GDM1 (cell line): Measurements from ENCODE around the gene KEAP1.
"Not testable (repeated sequence)": the region's sequence is repeated elsewhere in the genome, so short reads cannot be mapped to it uniquely, and the experiment has no call there.

Source experiments
- DNase-seq: peaks from one replicate; lab custom pipeline; 2025; lab: John Stamatoyannopoulos, UW

Gene KEAP1

GRCh38 chr19:10497371-10497770 is 5.8 kb downstream of the KEAP1 start:
- DNase-seq: no peak

GRCh38 chr19:10491472-10492047 is 11.6 kb downstream of the KEAP1 start:
- no peak for DNase-seq

GRCh38 chr19:10486551-10486950 is 16.6 kb downstream of the KEAP1 start:
- DNase-seq: no peak

- DNase-seq: no peak
Measured at GRCh38 chr19:10478903-10479384, 24.2 kb downstream of the KEAP1 start.

GRCh38 chr19:10478476-10478875 is 24.7 kb downstream of the KEAP1 start:
- no peak for DNase-seq

GRCh38 chr19:10474962-10475451 is 28.1 kb downstream of the KEAP1 start:
- no peak for DNase-seq

- DNase-seq: no peak
Measured at GRCh38 chr19:10473192-10473591, 30.0 kb downstream of the KEAP1 start.

- DNase-seq: no peak
Measured at GRCh38 chr19:10471909-10472308, 31.2 kb downstream of the KEAP1 start.

GRCh38 chr19:10468133-10468532 is 35.0 kb downstream of the KEAP1 start:
- DNase-seq: no peak

- DNase-seq: no peak
Measured at GRCh38 chr19:10467104-10467706, 36.0 kb downstream of the KEAP1 start.

GRCh38 chr19:10464456-10464855 is 38.7 kb downstream of the KEAP1 start:
- DNase-seq: no peak

- no peak for DNase-seq
Measured at GRCh38 chr19:10462557-10462956, 40.6 kb downstream of the KEAP1 start.

GRCh38 chr19:10462042-10462441 is 41.1 kb downstream of the KEAP1 start:
- not testable (repeated sequence) for DNase-seq

- DNase-seq: peak; percentile 89
Measured at GRCh38 chr19:10461047-10461949, 41.9 kb downstream of the KEAP1 start.

GRCh38 chr19:10460714-10461046 is 42.5 kb downstream of the KEAP1 start:
- DNase-seq: no peak

GRCh38 chr19:10458733-10459132 is 44.4 kb downstream of the KEAP1 start:
- DNase-seq: not testable (repeated sequence)

GRCh38 chr19:10454267-10454666 is 48.9 kb downstream of the KEAP1 start:
- DNase-seq: no peak

- no peak for DNase-seq
Measured at GRCh38 chr19:10453852-10454251, 49.3 kb downstream of the KEAP1 start.

GRCh38 chr19:10452726-10453618 is 50.2 kb downstream of the KEAP1 start:
- no peak for DNase-seq

GRCh38 chr19:10450853-10451609 is 52.1 kb downstream of the KEAP1 start:
- DNase-seq: no peak
